IMR-90 (cell line): ENCODE results near the gene LETM1. TPM values are rescaled to one million over a fixed set of nuclear protein-coding genes. Genes with fewer than 3 reads are reported as not detected.

Experiments
- ATAC-seq: fragments of 200-7000 bp; cut with Tn5 transposase; 2 replicates; pipeline ENCODE4 v1.9.1; 2020; ENCODE audit warnings: low read depth, mild to moderate bottlenecking, moderate library complexity
- BruUV-seq: library from RNA; stranded (reverse); fragments of 400-500 nt; replicated peaks from 2 replicates; lab custom pipeline; 2021; lab: Mats Ljungman, UMichigan
- CTCF ChIA-PET: fragments of 300-600 bp; formaldehyde crosslinking; extraction: SDS; loops from one replicate; lab custom pipeline; 2021; ENCODE audit warnings: antibody characterized with exemption; lab: Yijun Ruan, JAX
- POLR2A ChIA-PET: fragments of 300-600 bp; sonication (Branson Sonifier 250); formaldehyde crosslinking; loops from one replicate; lab custom pipeline; 2022; ENCODE audit warnings: antibody characterized with exemption; ENCODE audit not compliant: unreplicated experiment; lab: Charles Lee
- DNase-seq: peaks from one replicate; pipeline ENCODE4 v3.0.0; 2013
- H2AFZ ChIP-seq: replicated peaks from 2 replicates; pipeline ENCODE3; 2013; ENCODE audit warnings: low read length, mild to moderate bottlenecking; ENCODE audit not compliant: poor library complexity
- H2AK5ac ChIP-seq: 2 replicates; pipeline ENCODE4 v1.6.1; 2013; ENCODE audit warnings: low read depth, low read length, inconsistent platforms
- H2AK9ac ChIP-seq: replicated peaks from 2 replicates; pipeline ENCODE3; 2013; ENCODE audit warnings: mild to moderate bottlenecking, low read depth, low read length, moderate library complexity; ENCODE audit not compliant: poor library complexity
- H2BK120ac ChIP-seq: 2 replicates; pipeline ENCODE4 v1.6.1; 2013; ENCODE audit warnings: low read depth, low read length, inconsistent platforms
- H2BK15ac ChIP-seq: 3 replicates; pipeline ENCODE4 v1.6.1; 2013; ENCODE audit warnings: low read depth, low read length, inconsistent platforms
- H2BK20ac ChIP-seq: 2 replicates; pipeline ENCODE4 v1.6.1; 2013; ENCODE audit warnings: low read depth, mild to moderate bottlenecking, inconsistent platforms, low read length, moderate library complexity
- H2BK5ac ChIP-seq: 2 replicates; pipeline ENCODE4 v1.6.1; 2013; ENCODE audit warnings: mild to moderate bottlenecking, low read depth, low read length, inconsistent platforms; ENCODE audit not compliant: poor library complexity, severe bottlenecking
- H3K14ac ChIP-seq: replicated peaks from 2 replicates; pipeline ENCODE4 v1.6.1; 2013; ENCODE audit warnings: low read depth, low read length, inconsistent platforms
- H3K18ac ChIP-seq: 2 replicates; pipeline ENCODE4 v1.6.1; 2013; ENCODE audit warnings: low read depth, low read length, control low read depth
- H3K23ac ChIP-seq: 2 replicates; pipeline ENCODE4 v1.6.1; 2013; ENCODE audit warnings: low read depth, low read length, inconsistent platforms
- H3K27ac ChIP-seq: 2 replicates; pipeline ENCODE4 v1.5.1; 2013; ENCODE audit warnings: mild to moderate bottlenecking, control low read depth, low read length; ENCODE audit not compliant: insufficient read depth
- H3K27me3 ChIP-seq: 2 replicates; pipeline ENCODE4 v1.6.1; 2013; ENCODE audit warnings: low read length; ENCODE audit not compliant: control insufficient read depth, insufficient read depth
- H3K36me3 ChIP-seq: 2 replicates; pipeline ENCODE4 v1.6.1; 2013; ENCODE audit warnings: low read length, mixed read lengths; ENCODE audit not compliant: control insufficient read depth, insufficient read depth
- H3K4ac ChIP-seq: 2 replicates; pipeline ENCODE4 v1.6.1; 2013; ENCODE audit warnings: low read depth, low read length, inconsistent platforms
- H3K4me1 ChIP-seq: 2 replicates; pipeline ENCODE4 v1.6.1; 2013; ENCODE audit warnings: low read length, mixed read lengths; ENCODE audit not compliant: control insufficient read depth, insufficient read depth
- H3K4me2 ChIP-seq: 2 replicates; pipeline ENCODE4 v1.6.1; 2013; ENCODE audit warnings: low read depth, mild to moderate bottlenecking, control low read depth, low read length, moderate library complexity
- H3K4me3 ChIP-seq: 2 replicates; pipeline ENCODE4 v1.5.1; 2013; ENCODE audit warnings: low read depth, mild to moderate bottlenecking, control low read depth, low read length, moderate library complexity; ENCODE audit not compliant: insufficient read depth
- H3K56ac ChIP-seq: 2 replicates; pipeline ENCODE4 v1.6.1; 2013; ENCODE audit warnings: low read length, inconsistent platforms; ENCODE audit not compliant: insufficient read depth; ENCODE audit errors: extremely low read depth
- H3K79me1 ChIP-seq, 2 experiments: 2 replicates each; pipeline ENCODE4 v1.6.1; 2013; ENCODE audit warnings: low read length in 2 of 2, inconsistent platforms in 1 of 2, low read depth in 1 of 2
- H3K9ac ChIP-seq: 2 replicates; pipeline ENCODE4 v1.6.1; 2013; ENCODE audit warnings: low read depth, low read length, control low read depth
- H3K9me1 ChIP-seq: 2 replicates; pipeline ENCODE4 v1.6.1; 2013; ENCODE audit warnings: low read length, inconsistent platforms; ENCODE audit not compliant: insufficient read depth
- H3K9me3 ChIP-seq: 2 replicates; pipeline ENCODE4 v1.6.1; 2013; ENCODE audit warnings: low read length; ENCODE audit not compliant: control insufficient read depth, insufficient read depth
- H4K20me1 ChIP-seq: 2 replicates; pipeline ENCODE4 v1.6.1; 2013; ENCODE audit warnings: low read length, inconsistent platforms; ENCODE audit not compliant: insufficient read depth
- H4K5ac ChIP-seq: 2 replicates; pipeline ENCODE4 v1.6.1; 2013; ENCODE audit warnings: mild to moderate bottlenecking, low read depth, low read length, control low read depth
- H4K8ac ChIP-seq, 2 experiments: 2 replicates each; pipeline ENCODE4 v1.6.1; 2013; ENCODE audit warnings: low read depth in 2 of 2, low read length in 2 of 2, control low read depth in 1 of 2, inconsistent platforms in 1 of 2
- H4K91ac ChIP-seq: 2 replicates; pipeline ENCODE4 v1.6.1; 2013; ENCODE audit warnings: low read depth, low read length, inconsistent platforms; ENCODE audit not compliant: insufficient read depth
- MAFK ChIP-seq: IDR thresholded peaks from 2 replicates; pipeline ENCODE4 v1.6.1; 2012; ENCODE audit warnings: low read depth, low read length, improper control_type of control experiment
- RCOR1 ChIP-seq: IDR thresholded peaks from 2 replicates; pipeline ENCODE4 v1.6.1; 2012; ENCODE audit warnings: mild to moderate bottlenecking, low read length, improper control_type of control experiment; ENCODE audit not compliant: insufficient replicate concordance
- USF2 ChIP-seq: fragments of 150-350 bp; IDR thresholded peaks from 2 replicates; pipeline ENCODE4 v1.6.1; 2017; ENCODE audit warnings: mild to moderate bottlenecking, antibody characterized with exemption, low read length, low read depth
- WGBS, 2 experiments: methylation state at CpG; one replicate each; pipeline versions ENCODE4 v1.1.5 to v1.1.7; 2013; ENCODE audit warnings: missing lambda C conversion rate in 2 of 2; ENCODE audit not compliant: insufficient read length in 1 of 2; ENCODE audit errors: extremely low coverage in 2 of 2; 5-methylcytosine and 5-hydroxymethylcytosine counted together
- dilution Hi-C: fragments of 300-500 bp; cut with HindIII; formaldehyde crosslinking; loops from one replicate; pipeline ENCODE4 v1.14.3; 2018; ENCODE audit warnings: low sequenced_read_pairs; ENCODE audit not compliant: unreplicated experiment
- in situ Hi-C: fragments of 300-500 bp; cut with MboI; formaldehyde crosslinking; loops from 3 replicates; pipeline ENCODE4 v1.14.3; 2019; ENCODE audit warnings: low sequenced_read_pairs, inconsistent platforms, mixed read lengths
- intact Hi-C: fragments of 100-400 bp; cut with micrococcal nuclease; formaldehyde crosslinking; loops from 2 replicates; pipeline ENCODE4 v1.10.0; 2022
- polyA plus RNA-seq, 3 experiments: library from polyadenylated mRNA; depleted of rRNA; stranded (reverse); fragments of >200 nt; gene quantifications; 2 replicates each; pipeline ENCODE4 v1.2.3, GENCODE V29; 2012; ENCODE audit warnings: low replicate concordance in 1 of 3
- total RNA-seq: library from RNA; depleted of rRNA; stranded (reverse); fragments of >200 nt; gene quantifications from 2 replicates; pipeline ENCODE4 v1.2.3, GENCODE V29; 2012

Gene LETM1
- total and polyA plus RNA-seq, 2 of the 4 experiments (the other 2 are of a cell fraction): 25.0 to 49.3 TPM

- dilution Hi-C loops (no loop called here), intact Hi-C loops (loop anchor here (5.0 kb wide), 1 partner anchor 98 kb away; no protein-coding TSS in a partner anchor), in situ Hi-C loops (loop anchor here (5.0 kb wide), 1 partner anchor 72 kb away; no protein-coding TSS in a partner anchor)
- no peak overlapping the region for H3K4me2 ChIP-seq
- no peak overlapping the region for H3K18ac ChIP-seq
- H3K56ac ChIP-seq: no peak overlapping the region
- ATAC-seq: no peak
- H3K79me1 ChIP-seq: no peaks in the 10 kb centered on the region
- no peak overlapping the region for H2AK5ac ChIP-seq
- no peak overlapping the region for H3K14ac ChIP-seq
- BruUV-seq: no TSS peak
- no peak overlapping the region for H3K9ac ChIP-seq
- no peaks in the 10 kb centered on the region for H3K9me3 ChIP-seq
- no peak overlapping the region for H3K23ac ChIP-seq
- peaks cover 16% of the 10 kb centered on the region for H4K20me1 ChIP-seq
- no peaks in the 10 kb centered on the region; the same call in 1 of the 2 replicates for H3K4me1 ChIP-seq
- no peak overlapping the region for H2BK20ac ChIP-seq
- H2BK15ac ChIP-seq: no peak overlapping the region
- TF ChIP-seq USF2: no peak
- no peak for TF ChIP-seq MAFK
- TF ChIP-seq RCOR1: no peak
- H3K4me3 ChIP-seq: no peak overlapping the region
- H3K4ac ChIP-seq: no peak overlapping the region
- no peaks in the 10 kb centered on the region for H3K9me1 ChIP-seq
- no peak overlapping the region for H2BK5ac ChIP-seq
- ChIA-PET POLR2A (no interaction called here), CTCF (no interaction called here)
- H2BK120ac ChIP-seq: no peak overlapping the region
- peaks cover 43% of the 10 kb centered on the region for H3K36me3 ChIP-seq
- H4K8ac ChIP-seq: no peak overlapping the region
- no peaks in the 10 kb centered on the region for H3K27me3 ChIP-seq
- no peak overlapping the region for H4K91ac ChIP-seq
- no CpG with 5 or more reads among the region's 8 CpGs for WGBS, 2 experiments
- H3K27ac ChIP-seq: no peak overlapping the region
- no peak overlapping the region for H2AK9ac ChIP-seq
- no peak overlapping the region for H4K5ac ChIP-seq
- no peak overlapping the region for H2AFZ ChIP-seq
- no peak for DNase-seq
These were observed 41.5 kb downstream of the LETM1 start for GRCh38 chr4:1814453-1814852.
